H9 (cell line): ENCODE measurements around the gene DUSP18. TPM values are rescaled to one million over a fixed set of nuclear protein-coding genes. Genes with fewer than 3 reads are reported as not detected.

ENCODE experiments used
- DNase-seq: peaks from one replicate; pipeline ENCODE4 v3.0.0-alpha.2; 2017
- H2AFZ ChIP-seq: one replicate; pipeline ENCODE4 v1.6.1; 2013; ENCODE audit warnings: mild to moderate bottlenecking, low read length, control low read depth, moderate library complexity
- H2AK5ac ChIP-seq: 2 replicates; pipeline ENCODE4 v1.6.1; 2013; ENCODE audit warnings: low read length, control low read depth, mixed read lengths; ENCODE audit not compliant: insufficient read length
- H2BK120ac ChIP-seq: one replicate; pipeline ENCODE4 v1.6.1; 2013; ENCODE audit warnings: low read depth, mild to moderate bottlenecking, low read length, control low read depth, inconsistent platforms; ENCODE audit not compliant: poor library complexity, severe bottlenecking
- H2BK12ac ChIP-seq: 2 replicates; pipeline ENCODE4 v1.6.1; 2013; ENCODE audit warnings: low read length, control low read depth, mixed read lengths, low read depth; ENCODE audit not compliant: insufficient read length
- H2BK15ac ChIP-seq: 2 replicates; pipeline ENCODE4 v1.6.1; 2013; ENCODE audit warnings: low read depth, low read length, control low read depth
- H2BK20ac ChIP-seq: one replicate; pipeline ENCODE4 v1.6.1; 2013; ENCODE audit warnings: low read depth, mild to moderate bottlenecking, low read length, control low read depth, inconsistent platforms; ENCODE audit not compliant: poor library complexity, severe bottlenecking
- H2BK5ac ChIP-seq: 2 replicates; pipeline ENCODE4 v1.6.1; 2013; ENCODE audit warnings: low read length, control low read depth, mixed read lengths; ENCODE audit not compliant: insufficient read length
- H3K14ac ChIP-seq: 2 replicates; pipeline ENCODE4 v1.6.1; 2013; ENCODE audit warnings: low read length, control low read depth; ENCODE audit not compliant: insufficient read depth
- H3K18ac ChIP-seq: 2 replicates; pipeline ENCODE4 v1.6.1; 2013; ENCODE audit warnings: low read depth, mild to moderate bottlenecking, mixed read lengths, low read length, control low read depth; ENCODE audit not compliant: insufficient read length
- H3K23ac ChIP-seq: 2 replicates; pipeline ENCODE4 v1.6.1; 2013; ENCODE audit warnings: low read length, control low read depth, mixed read lengths, low read depth; ENCODE audit not compliant: insufficient read length
- H3K23me2 ChIP-seq: 2 replicates; pipeline ENCODE4 v1.6.1; 2013; ENCODE audit warnings: low read depth, mild to moderate bottlenecking, mixed read lengths, low read length, control low read depth; ENCODE audit not compliant: insufficient read length, poor library complexity, severe bottlenecking
- H3K27ac ChIP-seq: 2 replicates; pipeline ENCODE4 v1.5.1; 2013; ENCODE audit warnings: low read length, control low read depth, mixed read lengths, low read depth; ENCODE audit not compliant: insufficient read length
- H3K27me3 ChIP-seq: 2 replicates; pipeline ENCODE4 v1.6.1; 2013; ENCODE audit warnings: low read length, control low read depth, inconsistent platforms; ENCODE audit not compliant: insufficient read depth
- H3K4ac ChIP-seq: 2 replicates; pipeline ENCODE4 v1.6.1; 2013; ENCODE audit warnings: low read depth, mild to moderate bottlenecking, control low read depth, inconsistent platforms, low read length, moderate library complexity
- H3K4me1 ChIP-seq: 2 replicates; pipeline ENCODE4 v1.6.1; 2013; ENCODE audit warnings: low read length, control low read depth, inconsistent platforms; ENCODE audit not compliant: insufficient read depth
- H3K4me2 ChIP-seq: 2 replicates; pipeline ENCODE4 v1.6.1; 2013; ENCODE audit warnings: low read length, control low read depth, mixed read lengths; ENCODE audit not compliant: insufficient read length, insufficient read depth
- H3K56ac ChIP-seq: 2 replicates; pipeline ENCODE4 v1.6.1; 2013; ENCODE audit warnings: low read depth, mild to moderate bottlenecking, mixed read lengths, low read length, control low read depth; ENCODE audit not compliant: insufficient read length
- H3K79me1 ChIP-seq: 2 replicates; pipeline ENCODE4 v1.6.1; 2013; ENCODE audit warnings: low read depth, mild to moderate bottlenecking, moderate library complexity, low read length, control low read depth, inconsistent platforms; ENCODE audit not compliant: insufficient read depth, poor library complexity, severe bottlenecking
- H3K79me2 ChIP-seq: 2 replicates; pipeline ENCODE4 v1.6.1; 2013; ENCODE audit warnings: low read length, control low read depth, inconsistent platforms; ENCODE audit not compliant: insufficient read depth
- H3K9ac ChIP-seq: 2 replicates; pipeline ENCODE4 v1.6.1; 2013; ENCODE audit warnings: low read length, control low read depth, mixed read lengths; ENCODE audit not compliant: insufficient read length; ENCODE audit errors: extremely low read depth
- H3K9me3 ChIP-seq: one replicate; pipeline ENCODE4 v1.6.1; 2013; ENCODE audit warnings: low read depth, low read length, inconsistent platforms; ENCODE audit not compliant: control insufficient read depth
- H3T11ph ChIP-seq: one replicate; pipeline ENCODE4 v1.6.1; 2013; ENCODE audit warnings: mild to moderate bottlenecking, low read length, control low read depth, inconsistent platforms
- H4K20me1 ChIP-seq: one replicate; pipeline ENCODE4 v1.6.1; 2013; ENCODE audit not compliant: control insufficient read depth, insufficient read length, insufficient read depth
- H4K5ac ChIP-seq: 2 replicates; pipeline ENCODE4 v1.6.1; 2013; ENCODE audit warnings: low read depth, mild to moderate bottlenecking, mixed read lengths, low read length, control low read depth; ENCODE audit not compliant: insufficient read length
- H4K8ac ChIP-seq: replicated peaks from 2 replicates; pipeline ENCODE4 v1.6.1; 2013; ENCODE audit warnings: low read length, control low read depth, mixed read lengths, low read depth; ENCODE audit not compliant: insufficient read length
- H4K91ac ChIP-seq: 2 replicates; pipeline ENCODE4 v1.6.1; 2013; ENCODE audit warnings: low read depth, mild to moderate bottlenecking, moderate library complexity, mixed read lengths, low read length, control low read depth; ENCODE audit not compliant: insufficient read length
- H3K27ac Mint-ChIP-seq, 3 experiments: 2 replicates in 2 of 3; 3 replicates in 1 of 3; pipeline ENCODE4 v1.8.0; 2020 to 2021; ENCODE audit warnings: mixed read lengths in 3 of 3, mild to moderate bottlenecking in 1 of 3, moderate library complexity in 1 of 3
- H3K27me3 Mint-ChIP-seq: 2 replicates; pipeline ENCODE4 v1.8.0; 2021; ENCODE audit warnings: low read depth, mild to moderate bottlenecking, moderate library complexity, mixed read lengths
- H3K36me3 Mint-ChIP-seq, 3 experiments: 2 replicates in 2 of 3; 3 replicates in 1 of 3; pipeline ENCODE4 v1.8.0; 2020 to 2021; ENCODE audit warnings: low read depth in 3 of 3, mixed read lengths in 3 of 3; ENCODE audit not compliant: insufficient read depth in 1 of 3
- H3K4me1 Mint-ChIP-seq, 2 experiments: 2 replicates each; pipeline ENCODE4 v1.8.0; 2020; ENCODE audit warnings: mixed read lengths in 2 of 2
- H3K4me3 Mint-ChIP-seq, 2 experiments: 2 replicates in 1 of 2; 3 replicates in 1 of 2; pipeline ENCODE4 v1.8.0; 2020 to 2021; ENCODE audit warnings: mild to moderate bottlenecking in 2 of 2, mixed read lengths in 2 of 2, moderate library complexity in 1 of 2
- H3K9me3 Mint-ChIP-seq, 2 experiments: 2 replicates in 1 of 2; 3 replicates in 1 of 2; pipeline ENCODE4 v1.8.0; 2020; ENCODE audit warnings: mild to moderate bottlenecking in 2 of 2, mixed read lengths in 2 of 2, moderate library complexity in 1 of 2
- WGBS: extraction: QIAGEN DNeasy Blood & Tissue Kit; methylation state at CpG from one replicate; pipeline ENCODE4 v1.1.7; 2013; ENCODE audit warnings: missing lambda C conversion rate, low lambda C conversion rate, mixed read lengths; ENCODE audit not compliant: insufficient read length; ENCODE audit errors: extremely low coverage; 5-methylcytosine and 5-hydroxymethylcytosine counted together
- total RNA-seq: library from RNA; stranded (reverse); gene quantifications from 2 replicates; pipeline ENCODE4 v1.2.1, GENCODE V29; 2021
- TF ChIP-seq, protein P1 (sequence below): fragments of 200-600 bp; sonication (generic); conservative IDR thresholded peaks from 3 replicates; pipeline ENCODE4 v1.8.0; 2021; ENCODE audit warnings: antibody characterized with exemption, mild to moderate bottlenecking

The DUSP18 gene
- total RNA-seq, 1 experiment from 2014 or later, result 2.6 TPM

DNA sequence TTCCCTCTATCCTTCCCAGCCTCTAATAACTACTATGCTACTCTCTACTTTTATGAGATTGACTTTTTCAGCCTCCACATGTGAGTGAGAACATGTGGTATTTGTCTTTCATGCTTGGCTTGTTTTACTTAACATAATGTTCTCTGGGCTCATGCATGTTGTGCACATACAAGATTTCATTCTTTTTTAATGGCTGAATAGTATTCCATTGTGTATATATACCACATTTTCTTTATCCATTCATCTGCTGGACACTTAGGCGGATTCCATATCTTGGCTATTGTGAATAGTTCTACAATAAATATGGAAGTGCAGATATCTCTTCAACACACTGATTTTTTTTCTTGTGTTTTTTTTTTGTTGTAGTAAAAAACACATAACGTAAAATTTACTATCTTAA lies 46.4 kb upstream of the DUSP18 start:
- H3T11ph ChIP-seq, result no peak overlapping the region
- no peak overlapping the region for H4K5ac ChIP-seq
- peaks cover 0 to 4% (median 2%) of the 10 kb centered on the region in 3 experiments; a peak in 2 of 7 replicates for H3K36me3 Mint-ChIP-seq

More for the DNA sequence above, 46.4 kb upstream of the DUSP18 start:
- Histone ChIP-seq H3K27me3 (no peaks in the 10 kb centered on the region), H4K91ac (no peak overlapping the region), H3K4ac (no peak overlapping the region), H2BK5ac (no peak overlapping the region), H3K79me1 (no peaks in the 10 kb centered on the region), H3K79me2 (no peaks in the 10 kb centered on the region), H2BK15ac (no peak overlapping the region), H3K23ac (no peak overlapping the region), H2BK120ac (no peak overlapping the region), H2BK12ac (no peak overlapping the region), H3K56ac (no peak overlapping the region), H2BK20ac (no peak overlapping the region), H3K9me3 (no peaks in the 10 kb centered on the region), H4K20me1 (no peaks in the 10 kb centered on the region), H2AFZ (no peak overlapping the region), H3K23me2 (no peaks in the 10 kb centered on the region), H3K27ac (no peak overlapping the region), H3K4me1 (no peaks in the 10 kb centered on the region), H2AK5ac (no peak overlapping the region), H3K18ac (no peak overlapping the region), H4K8ac (no peak overlapping the region), H3K4me2 (no peak overlapping the region), H3K14ac (no peak overlapping the region), H3K9ac (no peak overlapping the region)
- no peak for DNase-seq
- Mint-ChIP-seq H3K27me3 (no peaks in the 10 kb centered on the region), H3K4me1 (peaks cover 10 to 12% of the 10 kb centered on the region in 2 experiments), H3K9me3 (peaks cover 0 to 3% of the 10 kb centered on the region in 2 experiments; a peak in 2 of 5 replicates), H3K4me3 (no peak overlapping the region; a peak in 1 of 5 replicates), H3K27ac (no peak overlapping the region)
- TF ChIP-seq, protein P1, sequence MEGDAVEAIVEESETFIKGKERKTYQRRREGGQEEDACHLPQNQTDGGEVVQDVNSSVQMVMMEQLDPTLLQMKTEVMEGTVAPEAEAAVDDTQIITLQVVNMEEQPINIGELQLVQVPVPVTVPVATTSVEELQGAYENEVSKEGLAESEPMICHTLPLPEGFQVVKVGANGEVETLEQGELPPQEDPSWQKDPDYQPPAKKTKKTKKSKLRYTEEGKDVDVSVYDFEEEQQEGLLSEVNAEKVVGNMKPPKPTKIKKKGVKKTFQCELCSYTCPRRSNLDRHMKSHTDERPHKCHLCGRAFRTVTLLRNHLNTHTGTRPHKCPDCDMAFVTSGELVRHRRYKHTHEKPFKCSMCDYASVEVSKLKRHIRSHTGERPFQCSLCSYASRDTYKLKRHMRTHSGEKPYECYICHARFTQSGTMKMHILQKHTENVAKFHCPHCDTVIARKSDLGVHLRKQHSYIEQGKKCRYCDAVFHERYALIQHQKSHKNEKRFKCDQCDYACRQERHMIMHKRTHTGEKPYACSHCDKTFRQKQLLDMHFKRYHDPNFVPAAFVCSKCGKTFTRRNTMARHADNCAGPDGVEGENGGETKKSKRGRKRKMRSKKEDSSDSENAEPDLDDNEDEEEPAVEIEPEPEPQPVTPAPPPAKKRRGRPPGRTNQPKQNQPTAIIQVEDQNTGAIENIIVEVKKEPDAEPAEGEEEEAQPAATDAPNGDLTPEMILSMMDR, result no peak
- no CpG with 5 or more reads among the region's 2 CpGs for WGBS
